ENCODE measurements around the gene KCNQ1.

DNA sequence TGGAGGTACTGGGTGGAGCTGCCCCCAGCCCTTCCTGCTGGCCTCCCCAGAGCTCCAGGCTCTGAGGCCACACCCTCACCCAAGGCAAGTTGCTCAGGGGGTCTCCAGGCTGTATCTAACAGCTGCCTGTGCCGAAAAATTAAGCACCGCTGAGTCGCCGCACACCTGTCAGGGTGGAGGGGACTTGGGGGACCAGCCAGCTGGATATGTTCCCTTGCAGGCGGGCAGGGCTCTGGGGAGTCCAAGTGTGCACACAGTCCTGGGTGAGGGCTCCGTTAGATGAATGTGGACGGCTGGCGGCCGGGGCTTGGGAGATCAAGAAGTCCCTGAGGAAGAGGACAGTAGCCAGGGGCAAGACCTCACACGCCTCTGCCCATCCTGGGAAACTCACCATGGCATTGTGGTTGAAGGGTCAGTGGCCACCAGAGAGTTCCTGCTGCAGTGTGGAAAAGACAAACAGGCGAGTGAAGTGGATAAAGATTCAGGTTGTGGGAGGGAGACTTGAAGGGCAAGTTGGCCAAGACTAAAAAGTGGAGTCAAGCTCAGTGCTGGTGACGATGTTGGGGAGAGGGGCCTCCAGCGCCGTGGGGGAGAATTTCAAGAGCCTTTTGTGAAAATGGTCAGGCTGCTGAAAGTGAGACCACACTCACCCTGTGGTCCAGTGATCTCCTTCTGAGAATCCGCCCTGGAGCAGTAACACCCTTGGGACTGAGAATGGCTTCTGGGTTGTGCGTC is 371.1 kb downstream of the KCNQ1 start:
- TF ChIP-seq, protein P1, sequence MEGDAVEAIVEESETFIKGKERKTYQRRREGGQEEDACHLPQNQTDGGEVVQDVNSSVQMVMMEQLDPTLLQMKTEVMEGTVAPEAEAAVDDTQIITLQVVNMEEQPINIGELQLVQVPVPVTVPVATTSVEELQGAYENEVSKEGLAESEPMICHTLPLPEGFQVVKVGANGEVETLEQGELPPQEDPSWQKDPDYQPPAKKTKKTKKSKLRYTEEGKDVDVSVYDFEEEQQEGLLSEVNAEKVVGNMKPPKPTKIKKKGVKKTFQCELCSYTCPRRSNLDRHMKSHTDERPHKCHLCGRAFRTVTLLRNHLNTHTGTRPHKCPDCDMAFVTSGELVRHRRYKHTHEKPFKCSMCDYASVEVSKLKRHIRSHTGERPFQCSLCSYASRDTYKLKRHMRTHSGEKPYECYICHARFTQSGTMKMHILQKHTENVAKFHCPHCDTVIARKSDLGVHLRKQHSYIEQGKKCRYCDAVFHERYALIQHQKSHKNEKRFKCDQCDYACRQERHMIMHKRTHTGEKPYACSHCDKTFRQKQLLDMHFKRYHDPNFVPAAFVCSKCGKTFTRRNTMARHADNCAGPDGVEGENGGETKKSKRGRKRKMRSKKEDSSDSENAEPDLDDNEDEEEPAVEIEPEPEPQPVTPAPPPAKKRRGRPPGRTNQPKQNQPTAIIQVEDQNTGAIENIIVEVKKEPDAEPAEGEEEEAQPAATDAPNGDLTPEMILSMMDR (conservative IDR thresholded peaks at IDR 0.05), result no peak
- TF ChIP-seq EZH2 (IDR thresholded peaks at IDR 0.05; ENCODE audit: low read depth), result no peak
